ENCODE data around the gene PRDM16.

DNA sequence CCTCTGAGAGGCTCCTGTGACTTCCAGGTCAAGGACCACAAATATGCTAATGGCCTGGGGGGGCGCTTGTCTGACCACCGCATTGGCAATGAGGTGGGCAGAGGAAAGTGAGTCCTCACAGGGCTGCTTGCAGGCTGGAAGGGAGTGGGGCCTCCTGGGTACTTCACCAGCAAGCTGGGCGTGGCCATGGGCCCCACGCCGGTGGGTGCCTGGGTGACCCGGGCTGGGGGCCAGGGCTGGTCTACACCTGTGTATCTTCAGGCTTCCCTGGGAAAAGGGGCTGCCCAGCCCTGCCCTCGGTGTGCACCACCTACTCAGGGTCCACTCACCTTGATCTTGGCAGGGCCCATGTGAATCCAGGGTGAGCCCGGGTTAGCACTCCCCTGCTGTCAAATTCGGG, 167.4 kb downstream of the PRDM16 start:
- no peak for TF ChIP-seq EP300 (IDR thresholded peaks at IDR 0.05)
- TF ChIP-seq, protein P1, sequence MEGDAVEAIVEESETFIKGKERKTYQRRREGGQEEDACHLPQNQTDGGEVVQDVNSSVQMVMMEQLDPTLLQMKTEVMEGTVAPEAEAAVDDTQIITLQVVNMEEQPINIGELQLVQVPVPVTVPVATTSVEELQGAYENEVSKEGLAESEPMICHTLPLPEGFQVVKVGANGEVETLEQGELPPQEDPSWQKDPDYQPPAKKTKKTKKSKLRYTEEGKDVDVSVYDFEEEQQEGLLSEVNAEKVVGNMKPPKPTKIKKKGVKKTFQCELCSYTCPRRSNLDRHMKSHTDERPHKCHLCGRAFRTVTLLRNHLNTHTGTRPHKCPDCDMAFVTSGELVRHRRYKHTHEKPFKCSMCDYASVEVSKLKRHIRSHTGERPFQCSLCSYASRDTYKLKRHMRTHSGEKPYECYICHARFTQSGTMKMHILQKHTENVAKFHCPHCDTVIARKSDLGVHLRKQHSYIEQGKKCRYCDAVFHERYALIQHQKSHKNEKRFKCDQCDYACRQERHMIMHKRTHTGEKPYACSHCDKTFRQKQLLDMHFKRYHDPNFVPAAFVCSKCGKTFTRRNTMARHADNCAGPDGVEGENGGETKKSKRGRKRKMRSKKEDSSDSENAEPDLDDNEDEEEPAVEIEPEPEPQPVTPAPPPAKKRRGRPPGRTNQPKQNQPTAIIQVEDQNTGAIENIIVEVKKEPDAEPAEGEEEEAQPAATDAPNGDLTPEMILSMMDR (IDR thresholded peaks at IDR 0.05), result no peak
